Measurements from ENCODE around the gene HMCN2.

DNA sequence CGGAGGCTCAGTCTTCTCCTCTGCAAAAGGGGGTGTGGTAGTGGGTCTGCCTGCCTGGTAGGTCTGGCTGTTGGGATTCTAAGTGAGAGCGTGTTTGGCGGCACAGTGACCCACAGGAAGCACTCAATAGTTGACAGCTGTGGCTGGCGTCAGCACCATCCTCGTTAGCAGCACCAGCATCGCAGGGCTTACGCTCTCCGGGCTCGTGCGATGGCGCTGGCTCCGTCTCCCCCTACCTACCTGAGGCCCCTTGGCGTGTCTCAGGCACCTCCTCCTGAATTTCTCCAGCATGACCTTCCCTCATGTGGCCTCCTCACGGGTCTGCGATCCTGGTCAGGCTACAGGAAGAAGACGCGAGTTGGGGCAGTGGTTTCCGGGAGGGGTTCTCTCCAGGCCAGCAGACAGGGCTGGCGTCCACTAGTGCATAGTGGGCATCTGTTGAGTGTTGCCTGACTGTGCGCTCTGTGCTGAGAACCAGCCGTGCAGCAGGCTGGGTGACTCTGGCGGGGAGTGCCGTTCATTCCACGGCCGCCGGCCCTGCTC is 66.9 kb downstream of the HMCN2 start:
- TF ChIP-seq, protein P1, sequence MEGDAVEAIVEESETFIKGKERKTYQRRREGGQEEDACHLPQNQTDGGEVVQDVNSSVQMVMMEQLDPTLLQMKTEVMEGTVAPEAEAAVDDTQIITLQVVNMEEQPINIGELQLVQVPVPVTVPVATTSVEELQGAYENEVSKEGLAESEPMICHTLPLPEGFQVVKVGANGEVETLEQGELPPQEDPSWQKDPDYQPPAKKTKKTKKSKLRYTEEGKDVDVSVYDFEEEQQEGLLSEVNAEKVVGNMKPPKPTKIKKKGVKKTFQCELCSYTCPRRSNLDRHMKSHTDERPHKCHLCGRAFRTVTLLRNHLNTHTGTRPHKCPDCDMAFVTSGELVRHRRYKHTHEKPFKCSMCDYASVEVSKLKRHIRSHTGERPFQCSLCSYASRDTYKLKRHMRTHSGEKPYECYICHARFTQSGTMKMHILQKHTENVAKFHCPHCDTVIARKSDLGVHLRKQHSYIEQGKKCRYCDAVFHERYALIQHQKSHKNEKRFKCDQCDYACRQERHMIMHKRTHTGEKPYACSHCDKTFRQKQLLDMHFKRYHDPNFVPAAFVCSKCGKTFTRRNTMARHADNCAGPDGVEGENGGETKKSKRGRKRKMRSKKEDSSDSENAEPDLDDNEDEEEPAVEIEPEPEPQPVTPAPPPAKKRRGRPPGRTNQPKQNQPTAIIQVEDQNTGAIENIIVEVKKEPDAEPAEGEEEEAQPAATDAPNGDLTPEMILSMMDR (IDR thresholded peaks at IDR 0.05), result no peak
- no peak for TF ChIP-seq EZH2 (IDR thresholded peaks at IDR 0.05; ENCODE audit: borderline replicate concordance, insufficient read depth, low read depth, low read length, poor library complexity, severe bottlenecking)
